ENCODE results near the gene PPIH.

Gene PPIH

GRCh38 chr1:42689912-42690311, 31.7 kb downstream of the PPIH start:
- no peak overlapping the region for H3K4me3 ChIP-seq (replicated peaks; ENCODE audit: insufficient read depth, low read length)
- no peak overlapping the region for H3K27ac ChIP-seq (replicated peaks)
- no peak for TF ChIP-seq POLR2AphosphoS5 (IDR thresholded peaks at IDR 0.05; ENCODE audit: low read depth)
- TF ChIP-seq GABPA (IDR thresholded peaks at IDR 0.05; ENCODE audit: low read depth) = no peak
- no peaks in the 10 kb centered on the region for H3K27me3 ChIP-seq (ENCODE audit: insufficient read depth, poor library complexity, severe bottlenecking)
- DNase-seq (ENCODE audit: low read depth in 1 of 2, low spot score in 1 of 2) = peak in 1 of 2 experiments; percentile 35

DNA sequence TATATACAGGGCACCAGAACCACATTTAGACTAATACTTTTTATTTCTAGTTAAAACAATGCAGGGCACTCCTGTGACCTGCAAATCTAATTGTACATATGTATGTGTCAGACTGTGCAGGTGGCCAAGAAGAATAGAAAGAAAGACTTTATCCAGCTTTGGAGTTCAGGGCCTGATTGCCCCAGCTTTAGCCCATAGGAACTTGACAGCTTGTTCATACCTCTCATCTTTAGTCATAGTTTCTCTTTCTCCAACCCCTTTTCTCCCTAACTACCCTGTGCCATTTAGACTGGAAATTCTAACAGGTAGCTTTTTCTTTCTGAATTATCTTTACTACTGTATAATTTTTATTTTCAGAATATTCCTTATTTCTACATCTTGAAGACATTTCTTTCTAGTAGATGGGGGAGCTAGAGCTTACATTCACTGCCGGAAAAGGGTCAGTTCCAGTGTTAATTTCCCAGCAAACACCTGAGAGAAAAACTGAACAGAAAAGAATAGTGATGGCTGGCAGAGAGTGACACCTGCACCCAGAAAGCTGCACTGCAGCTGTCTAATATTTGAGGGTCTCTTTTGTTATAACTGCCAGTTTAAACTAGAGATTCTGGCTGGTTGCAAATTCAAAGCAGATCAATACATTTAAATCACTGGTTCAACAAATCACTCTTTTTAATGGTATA, 32.4 kb downstream of the PPIH start:
- Histone ChIP-seq H3K27me3 (ENCODE audit: insufficient read depth, poor library complexity, severe bottlenecking) (no peaks in the 10 kb centered on the region), H3K4me3 (replicated peaks; ENCODE audit: insufficient read depth, low read length) (no peak overlapping the region), H3K27ac (replicated peaks) (no peak overlapping the region)
- TF ChIP-seq GABPA (IDR thresholded peaks at IDR 0.05; ENCODE audit: low read depth) (no peak), POLR2AphosphoS5 (IDR thresholded peaks at IDR 0.05; ENCODE audit: low read depth) (no peak)
- TF ChIP-seq, protein P1, sequence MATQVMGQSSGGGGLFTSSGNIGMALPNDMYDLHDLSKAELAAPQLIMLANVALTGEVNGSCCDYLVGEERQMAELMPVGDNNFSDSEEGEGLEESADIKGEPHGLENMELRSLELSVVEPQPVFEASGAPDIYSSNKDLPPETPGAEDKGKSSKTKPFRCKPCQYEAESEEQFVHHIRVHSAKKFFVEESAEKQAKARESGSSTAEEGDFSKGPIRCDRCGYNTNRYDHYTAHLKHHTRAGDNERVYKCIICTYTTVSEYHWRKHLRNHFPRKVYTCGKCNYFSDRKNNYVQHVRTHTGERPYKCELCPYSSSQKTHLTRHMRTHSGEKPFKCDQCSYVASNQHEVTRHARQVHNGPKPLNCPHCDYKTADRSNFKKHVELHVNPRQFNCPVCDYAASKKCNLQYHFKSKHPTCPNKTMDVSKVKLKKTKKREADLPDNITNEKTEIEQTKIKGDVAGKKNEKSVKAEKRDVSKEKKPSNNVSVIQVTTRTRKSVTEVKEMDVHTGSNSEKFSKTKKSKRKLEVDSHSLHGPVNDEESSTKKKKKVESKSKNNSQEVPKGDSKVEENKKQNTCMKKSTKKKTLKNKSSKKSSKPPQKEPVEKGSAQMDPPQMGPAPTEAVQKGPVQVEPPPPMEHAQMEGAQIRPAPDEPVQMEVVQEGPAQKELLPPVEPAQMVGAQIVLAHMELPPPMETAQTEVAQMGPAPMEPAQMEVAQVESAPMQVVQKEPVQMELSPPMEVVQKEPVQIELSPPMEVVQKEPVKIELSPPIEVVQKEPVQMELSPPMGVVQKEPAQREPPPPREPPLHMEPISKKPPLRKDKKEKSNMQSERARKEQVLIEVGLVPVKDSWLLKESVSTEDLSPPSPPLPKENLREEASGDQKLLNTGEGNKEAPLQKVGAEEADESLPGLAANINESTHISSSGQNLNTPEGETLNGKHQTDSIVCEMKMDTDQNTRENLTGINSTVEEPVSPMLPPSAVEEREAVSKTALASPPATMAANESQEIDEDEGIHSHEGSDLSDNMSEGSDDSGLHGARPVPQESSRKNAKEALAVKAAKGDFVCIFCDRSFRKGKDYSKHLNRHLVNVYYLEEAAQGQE (IDR thresholded peaks at IDR 0.05; ENCODE audit: insufficient replicate concordance, low read depth) = no peak
- peak in 1 of 2 experiments; percentile 31 for DNase-seq (ENCODE audit: low read depth in 1 of 2, low spot score in 1 of 2)

DNA sequence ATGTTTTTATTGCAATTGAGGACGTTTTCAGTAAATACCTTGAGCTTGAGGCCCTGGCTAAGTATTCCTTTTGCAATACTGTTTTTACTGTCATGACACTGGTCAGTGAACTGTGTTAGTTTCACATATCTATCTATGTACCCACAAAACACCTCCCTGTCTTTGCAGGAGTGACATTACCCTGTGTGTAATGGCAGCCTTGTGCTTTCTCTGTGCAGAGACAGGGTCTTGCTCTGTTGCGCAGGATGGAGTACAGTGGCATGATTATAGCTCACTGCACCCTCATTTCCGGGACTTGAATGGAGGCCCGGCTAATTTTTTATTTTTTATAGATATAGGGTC, 32.9 kb downstream of the PPIH start:
- Histone ChIP-seq H3K27me3 (ENCODE audit: insufficient read depth, poor library complexity, severe bottlenecking) (no peaks in the 10 kb centered on the region), H3K27ac (replicated peaks) (no peak overlapping the region)

GRCh38 chr1:42692461-42692860, 34.2 kb downstream of the PPIH start:
- no peak overlapping the region for H3K4me3 ChIP-seq (replicated peaks; ENCODE audit: insufficient read depth, low read length)
- TF ChIP-seq, protein P2, sequence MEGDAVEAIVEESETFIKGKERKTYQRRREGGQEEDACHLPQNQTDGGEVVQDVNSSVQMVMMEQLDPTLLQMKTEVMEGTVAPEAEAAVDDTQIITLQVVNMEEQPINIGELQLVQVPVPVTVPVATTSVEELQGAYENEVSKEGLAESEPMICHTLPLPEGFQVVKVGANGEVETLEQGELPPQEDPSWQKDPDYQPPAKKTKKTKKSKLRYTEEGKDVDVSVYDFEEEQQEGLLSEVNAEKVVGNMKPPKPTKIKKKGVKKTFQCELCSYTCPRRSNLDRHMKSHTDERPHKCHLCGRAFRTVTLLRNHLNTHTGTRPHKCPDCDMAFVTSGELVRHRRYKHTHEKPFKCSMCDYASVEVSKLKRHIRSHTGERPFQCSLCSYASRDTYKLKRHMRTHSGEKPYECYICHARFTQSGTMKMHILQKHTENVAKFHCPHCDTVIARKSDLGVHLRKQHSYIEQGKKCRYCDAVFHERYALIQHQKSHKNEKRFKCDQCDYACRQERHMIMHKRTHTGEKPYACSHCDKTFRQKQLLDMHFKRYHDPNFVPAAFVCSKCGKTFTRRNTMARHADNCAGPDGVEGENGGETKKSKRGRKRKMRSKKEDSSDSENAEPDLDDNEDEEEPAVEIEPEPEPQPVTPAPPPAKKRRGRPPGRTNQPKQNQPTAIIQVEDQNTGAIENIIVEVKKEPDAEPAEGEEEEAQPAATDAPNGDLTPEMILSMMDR (IDR thresholded peaks at IDR 0.05; ENCODE audit: insufficient read depth, low read length) = no peak
- TF ChIP-seq, protein P1 (IDR thresholded peaks at IDR 0.05; ENCODE audit: insufficient replicate concordance, low read depth) = no peak
- TF ChIP-seq SPI1 (IDR thresholded peaks at IDR 0.05; ENCODE audit: borderline replicate concordance, low read depth) = no peak
- peak in 1 of 2 experiments; percentile 23 for DNase-seq (ENCODE audit: low read depth in 1 of 2, low spot score in 1 of 2)
- H3K27me3 ChIP-seq (ENCODE audit: insufficient read depth, poor library complexity, severe bottlenecking) = no peaks in the 10 kb centered on the region
- H3K27ac ChIP-seq (replicated peaks) = no peak overlapping the region

More for the DNA sequence above, 32.9 kb downstream of the PPIH start:
- peak in 1 of 2 experiments; percentile 41 for DNase-seq (ENCODE audit: low read depth in 1 of 2, low spot score in 1 of 2)
- no peak overlapping the region for H3K4me3 ChIP-seq (replicated peaks; ENCODE audit: insufficient read depth, low read length)
- no peak for TF ChIP-seq SPI1 (IDR thresholded peaks at IDR 0.05; ENCODE audit: borderline replicate concordance, low read depth)
- TF ChIP-seq, protein P1 (IDR thresholded peaks at IDR 0.05; ENCODE audit: insufficient replicate concordance, low read depth) = no peak
- TF ChIP-seq, protein P2 (IDR thresholded peaks at IDR 0.05; ENCODE audit: insufficient read depth, low read length) = no peak
- TF ChIP-seq GABPA (IDR thresholded peaks at IDR 0.05; ENCODE audit: low read depth) = no peak
- TF ChIP-seq POLR2AphosphoS5 (IDR thresholded peaks at IDR 0.05; ENCODE audit: low read depth) = no peak

All from HL-60 (cell line).